ENCODE measurements around the gene KRTAP5-6.

KRTAP5-6 gene

DNA sequence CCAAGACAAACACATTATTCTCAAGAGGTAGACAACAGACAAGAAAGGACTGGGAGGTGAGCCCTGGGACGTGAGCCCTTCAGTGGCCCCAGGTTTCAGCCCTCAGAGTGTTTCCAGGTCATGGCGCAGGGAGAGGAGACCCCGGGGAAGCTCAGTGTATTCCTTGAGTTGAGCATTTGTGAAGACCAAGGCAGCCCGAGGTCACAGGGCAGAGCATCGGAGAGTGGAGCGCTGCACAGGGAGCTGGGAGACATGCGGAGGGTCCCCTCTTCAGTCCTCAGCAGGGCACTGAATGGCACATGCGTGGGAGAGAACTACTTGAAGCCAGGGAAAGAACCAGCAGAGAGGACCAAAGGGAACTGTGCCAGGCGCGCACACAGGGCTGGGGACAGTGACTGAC lies 11.7 kb downstream of the KRTAP5-6 start:
- no peak for TF ChIP-seq CTCF (IDR thresholded peaks at IDR 0.05)

GRCh38 chr11:1714908-1715885 lies 18.2 kb downstream of the KRTAP5-6 start:
- TF ChIP-seq CTCF (IDR thresholded peaks at IDR 0.05): no peak

DNA sequence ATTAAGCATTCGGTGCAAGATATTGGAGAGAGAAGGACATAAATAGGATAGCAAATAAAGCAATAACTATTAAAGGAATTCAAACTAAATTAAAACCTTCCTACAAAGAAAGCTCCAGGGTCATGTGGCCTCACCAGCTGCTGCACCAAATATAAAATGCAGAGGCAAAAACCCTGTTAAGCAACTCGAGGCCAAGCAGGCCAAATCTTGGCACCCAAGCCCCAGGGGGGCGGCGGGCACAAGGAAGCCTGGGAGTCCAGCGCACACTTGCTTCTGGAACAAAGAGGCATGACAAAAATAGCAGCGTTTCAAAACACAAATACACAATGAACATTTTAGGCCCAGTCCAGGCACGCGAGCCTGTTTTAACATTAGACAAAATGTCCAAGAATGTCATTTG lies 20.8 kb downstream of the KRTAP5-6 start:
- no peak for TF ChIP-seq CTCF (IDR thresholded peaks at IDR 0.05)

DNA sequence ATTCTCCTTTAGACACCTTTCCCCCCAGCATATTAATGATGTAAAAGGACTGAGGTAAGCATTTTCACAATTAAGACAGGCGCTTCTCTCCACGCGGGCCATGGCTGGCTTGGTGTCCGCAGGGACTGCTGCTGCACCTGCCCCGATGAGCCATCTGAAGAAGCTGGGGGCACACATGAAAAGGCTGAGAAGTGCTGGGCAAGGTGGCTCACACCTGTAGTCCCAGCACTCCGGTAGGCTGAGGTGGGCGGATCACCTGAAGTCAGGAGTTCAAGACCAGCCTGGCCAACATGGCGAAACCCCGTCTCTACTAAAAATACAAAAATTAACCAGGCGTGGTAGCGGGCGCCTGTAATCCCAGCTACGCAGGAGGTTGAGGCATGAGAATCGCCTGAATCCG lies 21.3 kb downstream of the KRTAP5-6 start:
- TF ChIP-seq CTCF (IDR thresholded peaks at IDR 0.05): no peak

- no peak for TF ChIP-seq CTCF (IDR thresholded peaks at IDR 0.05)
Observed at GRCh38 chr11:1719781-1720180, 22.8 kb downstream of the KRTAP5-6 start.

DNA sequence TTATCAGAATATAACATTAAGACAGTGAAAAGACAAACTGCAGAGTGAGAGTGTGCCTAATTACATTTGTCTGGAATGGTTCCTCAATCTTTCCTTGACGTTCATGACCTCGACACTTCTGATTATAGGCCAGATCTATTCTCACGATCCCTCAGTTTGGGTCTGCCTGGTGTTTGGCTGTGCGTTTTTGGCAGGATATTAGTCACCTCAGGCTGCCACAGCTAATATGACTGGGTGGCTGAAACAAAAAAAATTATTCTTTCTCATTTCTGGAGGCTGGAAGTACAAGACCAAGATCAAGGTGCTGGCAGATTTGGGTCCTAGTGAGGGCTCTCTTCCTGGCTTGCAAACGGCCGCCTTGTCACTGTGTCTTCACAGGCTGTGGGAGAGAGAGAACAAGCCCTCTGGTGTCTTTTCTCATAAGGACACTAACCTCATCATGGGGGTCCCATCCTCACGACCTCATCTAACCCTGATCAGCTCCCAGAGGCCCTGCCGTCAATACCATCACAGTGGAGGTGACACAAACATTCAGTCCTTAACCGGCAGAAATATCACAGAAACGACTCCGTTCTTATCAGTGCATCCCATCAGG lies 30.2 kb downstream of the KRTAP5-6 start:
- TF ChIP-seq CTCF (IDR thresholded peaks at IDR 0.05): no peak

DNA sequence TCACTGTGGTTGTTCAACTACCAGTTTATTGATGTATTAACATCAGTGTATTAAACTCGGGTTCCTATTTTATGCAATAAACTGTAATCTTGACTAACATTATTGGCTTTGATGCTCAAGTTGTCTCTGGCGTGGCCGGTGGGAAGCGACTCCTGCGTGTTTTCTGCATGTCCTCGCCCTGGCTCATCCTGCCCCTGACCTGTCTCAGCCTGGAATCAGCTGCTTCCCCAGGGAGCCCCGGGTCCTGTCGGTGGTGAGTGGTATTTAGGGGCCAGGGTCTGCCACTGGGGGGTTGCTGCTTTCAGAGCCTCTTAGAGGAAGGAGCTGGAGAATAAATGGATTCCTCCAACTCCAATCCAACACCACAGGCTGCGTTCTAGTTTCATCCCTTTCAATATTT lies 30.9 kb downstream of the KRTAP5-6 start:
- no peak for TF ChIP-seq CTCF (IDR thresholded peaks at IDR 0.05)

All from LNCAP (cell line).